ENCODE measurements around the gene ARHGEF11.

DNA sequence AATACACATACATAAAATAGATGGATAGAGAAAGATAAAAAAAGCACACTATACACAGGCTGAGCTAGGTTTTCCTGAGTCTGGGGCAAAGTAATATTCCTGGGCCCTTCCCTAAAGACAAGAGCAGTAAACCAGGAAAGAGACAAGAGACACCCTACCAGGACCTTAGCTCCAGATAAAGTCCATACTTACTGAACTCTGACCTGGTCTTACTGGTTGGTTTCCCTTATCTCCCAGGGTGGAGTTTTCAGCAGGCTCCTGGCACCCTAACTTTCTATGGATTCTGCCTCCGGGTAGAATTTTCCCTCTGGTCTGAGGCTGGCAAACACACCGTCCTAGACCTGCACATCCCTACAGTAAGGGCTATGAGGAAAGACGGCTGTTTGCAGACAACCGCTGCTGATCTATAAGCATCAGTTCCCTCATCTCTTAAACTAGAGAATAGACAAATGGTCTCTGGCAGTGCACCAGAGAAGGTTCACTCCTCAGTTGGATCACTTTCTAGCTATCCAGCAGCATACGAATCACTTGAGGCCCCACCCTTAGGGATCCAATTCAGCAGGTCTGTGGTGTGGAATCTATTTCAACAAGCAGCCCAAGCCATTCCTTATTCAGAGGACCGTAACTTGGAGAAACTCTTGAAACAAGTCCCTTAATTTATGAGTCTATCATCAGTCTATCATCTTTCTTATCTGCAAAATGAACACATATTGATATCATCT lies 52.0 kb downstream of the ARHGEF11 start:
- TF ChIP-seq EP300 (IDR thresholded peaks at IDR 0.05) (no peak), POLR2A (IDR thresholded peaks at IDR 0.05; ENCODE audit: low read depth) (no peak)
